Effector memory CD4-positive, alpha-beta T cell (primary cell): ENCODE data around the gene MUC13.
A peak's percentile ranks its signal among the peaks of the same experiment; 100 is the strongest.

Source experiments
- DNase-seq, 3 donors: peaks; one replicate each; pipeline ENCODE4 v3.0.0-alpha.2; 2020
- H3K27ac ChIP-seq: 2 replicates; pipeline ENCODE4 v1.7.0; 2013; ENCODE audit warnings: mild to moderate bottlenecking, low read length, moderate library complexity; ENCODE audit not compliant: insufficient read depth, poor library complexity, severe bottlenecking
- H3K27me3 ChIP-seq: replicated peaks from 2 replicates; pipeline ENCODE4 v1.7.0; 2013; ENCODE audit warnings: mild to moderate bottlenecking, low read length; ENCODE audit not compliant: insufficient read depth, control insufficient read depth, poor library complexity, severe bottlenecking
- H3K36me3 ChIP-seq: 2 replicates; pipeline ENCODE4 v1.7.0; 2013; ENCODE audit warnings: mild to moderate bottlenecking, low read length, moderate library complexity; ENCODE audit not compliant: control insufficient read depth, insufficient read depth
- H3K4me1 ChIP-seq: 2 replicates; pipeline ENCODE4 v1.7.0; 2013; ENCODE audit warnings: low read length, mild to moderate bottlenecking; ENCODE audit not compliant: control insufficient read depth, insufficient read depth, poor library complexity, severe bottlenecking
- H3K4me3 ChIP-seq: 2 replicates; pipeline ENCODE4 v1.7.0; 2013; ENCODE audit warnings: low read length, low read depth, mild to moderate bottlenecking; ENCODE audit not compliant: insufficient read depth, poor library complexity, severe bottlenecking
- H3K9me3 ChIP-seq: 2 replicates; pipeline ENCODE4 v1.7.0; 2013; ENCODE audit warnings: mild to moderate bottlenecking, low read length, moderate library complexity; ENCODE audit not compliant: control insufficient read depth

Gene MUC13

GRCh38 chr3:124887177-124887931 is 47.2 kb downstream of the MUC13 start, which contains the start of gene ITGB5:
TSS of gene ITGB5 (minus strand) at chr3:124887365. CDS start at chr3:124887000, 365 bp downstream.
- H3K36me3 ChIP-seq, result no peaks in the 10 kb centered on the region
- DNase-seq, result no peak
- peaks cover 5% of the 10 kb centered on the region for H3K4me1 ChIP-seq
- peak within 1 kb of the TSS; percentile 67 for H3K4me3 ChIP-seq
- no peak within 1 kb of the TSS for H3K27ac ChIP-seq
- no peaks in the 10 kb centered on the region for H3K9me3 ChIP-seq
- peaks cover 11% of the 10 kb centered on the region for H3K27me3 ChIP-seq

DNA sequence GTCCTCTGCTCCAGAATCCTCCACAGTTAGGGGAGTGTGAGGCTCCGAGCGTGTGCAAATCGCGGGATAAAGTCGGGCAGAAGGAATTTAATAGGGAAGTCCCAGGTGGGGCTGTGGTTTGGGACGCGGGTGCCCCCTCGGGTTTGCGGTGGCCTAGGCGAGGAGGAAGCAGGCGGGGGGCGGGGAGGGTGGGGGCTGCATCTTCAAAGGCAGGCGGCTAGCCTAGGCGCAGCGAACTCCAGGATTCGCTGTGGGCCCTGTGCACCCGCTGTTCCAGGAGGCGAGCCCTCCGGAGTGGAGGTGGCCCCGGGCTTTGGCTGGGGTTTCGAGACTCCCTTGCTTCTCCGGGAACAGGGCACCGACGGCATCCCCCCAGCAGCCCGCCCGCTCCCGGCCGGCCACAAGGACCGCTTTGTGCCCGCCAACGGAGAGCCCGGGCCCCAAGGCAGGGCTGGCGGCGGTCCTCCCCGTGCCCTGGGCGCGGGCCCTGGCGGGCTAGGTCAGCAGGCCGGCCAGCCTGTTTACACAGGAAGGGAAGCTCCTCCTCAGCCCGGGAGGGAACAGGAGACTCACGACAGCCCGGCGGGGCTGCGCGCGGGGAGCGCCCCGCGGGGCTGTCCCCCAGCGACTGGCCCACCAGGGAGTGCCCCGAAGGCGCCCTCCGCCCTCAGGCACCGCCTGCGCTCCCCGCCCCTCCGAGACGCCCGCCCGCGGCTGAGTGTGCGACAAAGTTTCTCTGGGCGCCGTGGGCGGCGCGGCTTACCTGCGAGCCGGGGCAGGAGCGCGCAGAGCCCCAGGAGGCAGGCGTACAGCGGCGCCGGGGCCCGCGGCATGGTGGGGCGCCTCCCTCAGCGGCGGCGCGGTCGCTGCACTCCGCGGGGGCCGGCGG is 48.1 kb downstream of the MUC13 start:
- peaks cover 11% of the 10 kb centered on the region for H3K27me3 ChIP-seq
- peaks cover 5% of the 10 kb centered on the region for H3K4me1 ChIP-seq
- no peak overlapping the region for H3K27ac ChIP-seq
- no peaks in the 10 kb centered on the region for H3K36me3 ChIP-seq
- DNase-seq, result no peak
- no peaks in the 10 kb centered on the region for H3K9me3 ChIP-seq
- peak overlapping the region; percentile 41 for H3K4me3 ChIP-seq

- no peaks in the 10 kb centered on the region for H3K36me3 ChIP-seq
- H3K4me3 ChIP-seq, result no peak overlapping the region
- no peak overlapping the region for H3K27ac ChIP-seq
- no peaks in the 10 kb centered on the region for H3K9me3 ChIP-seq
- DNase-seq, result no peak
- peaks cover 5% of the 10 kb centered on the region for H3K4me1 ChIP-seq
- H3K27me3 ChIP-seq, result peaks cover 11% of the 10 kb centered on the region
Measured at GRCh38 chr3:124885466-124886167, 48.9 kb downstream of the MUC13 start.

DNA sequence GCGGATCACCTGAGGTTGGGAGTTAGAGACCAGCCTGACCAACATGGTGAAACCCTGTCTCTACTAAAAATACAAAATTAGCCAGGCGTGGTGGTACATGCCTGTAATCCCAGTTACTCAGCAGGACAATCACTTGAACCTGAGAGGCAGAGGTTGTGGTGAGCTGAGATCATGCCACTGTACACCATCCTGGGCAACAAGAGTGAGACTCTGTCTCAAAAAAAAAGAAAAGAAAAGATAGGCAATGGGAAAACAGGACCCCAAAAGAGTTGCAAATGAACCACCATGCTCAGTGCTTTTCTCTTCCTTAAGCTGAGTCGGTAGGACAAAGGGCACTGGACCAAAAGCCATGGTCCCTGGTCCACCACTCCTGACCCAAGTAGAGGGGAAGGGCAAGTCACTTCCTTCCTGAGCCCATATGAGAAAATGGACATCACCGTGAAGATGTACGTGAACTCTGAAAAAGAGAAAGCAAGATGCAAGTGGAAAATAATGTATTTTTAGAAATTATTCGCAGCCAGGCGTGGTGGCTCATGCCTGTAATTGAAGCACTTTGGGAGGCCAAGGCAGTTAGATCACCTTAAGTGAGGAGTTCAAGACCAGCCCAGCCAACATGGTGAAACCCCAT is 50.0 kb downstream of the MUC13 start:
- peaks cover 5% of the 10 kb centered on the region for H3K4me1 ChIP-seq

DNA sequence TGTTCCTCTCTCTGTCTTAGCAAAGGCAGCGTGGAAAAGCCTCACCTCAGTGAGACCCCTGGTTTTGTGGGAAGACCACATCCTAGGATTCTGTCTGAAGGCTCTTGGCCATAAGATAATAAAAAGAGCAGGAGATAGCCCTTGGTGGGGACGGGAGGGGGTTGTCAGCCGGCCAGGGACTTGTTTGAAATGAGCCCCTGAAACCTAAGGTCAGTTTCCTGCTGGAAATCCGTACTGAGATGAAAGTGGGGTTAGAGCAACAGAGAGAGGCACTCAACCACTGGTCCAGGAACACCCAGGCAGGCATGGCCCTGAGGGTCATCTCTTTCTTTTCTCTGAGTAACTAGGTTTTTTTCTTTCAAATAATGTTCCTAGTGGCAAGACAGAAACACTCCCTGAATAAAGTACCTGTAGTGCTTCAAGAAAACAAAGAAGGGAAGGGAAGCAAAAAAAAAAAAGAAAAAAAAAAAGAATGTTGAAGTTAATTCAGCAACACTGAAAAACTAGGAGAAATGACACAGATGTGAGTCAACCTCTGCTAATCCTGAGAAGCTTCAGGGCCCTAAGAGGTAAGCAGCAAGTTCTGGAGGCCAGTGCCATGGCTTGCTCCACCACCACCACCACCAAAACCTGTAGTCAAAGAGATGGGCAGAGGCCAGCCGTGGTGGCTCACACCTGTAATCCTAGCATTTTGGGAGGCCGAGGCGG is 50.6 kb downstream of the MUC13 start:
- Histone ChIP-seq H3K27ac (no peak overlapping the region), H3K4me3 (no peak overlapping the region), H3K36me3 (no peaks in the 10 kb centered on the region), H3K4me1 (peaks cover 5% of the 10 kb centered on the region), H3K9me3 (no peaks in the 10 kb centered on the region), H3K27me3 (peaks cover 11% of the 10 kb centered on the region)
- DNase-seq, result no peak

More for the DNA sequence above, 50.0 kb downstream of the MUC13 start:
- Histone ChIP-seq H3K9me3 (no peaks in the 10 kb centered on the region), H3K36me3 (no peaks in the 10 kb centered on the region), H3K4me3 (no peak overlapping the region), H3K27ac (no peak overlapping the region), H3K27me3 (peaks cover 11% of the 10 kb centered on the region)
- no peak for DNase-seq

DNA sequence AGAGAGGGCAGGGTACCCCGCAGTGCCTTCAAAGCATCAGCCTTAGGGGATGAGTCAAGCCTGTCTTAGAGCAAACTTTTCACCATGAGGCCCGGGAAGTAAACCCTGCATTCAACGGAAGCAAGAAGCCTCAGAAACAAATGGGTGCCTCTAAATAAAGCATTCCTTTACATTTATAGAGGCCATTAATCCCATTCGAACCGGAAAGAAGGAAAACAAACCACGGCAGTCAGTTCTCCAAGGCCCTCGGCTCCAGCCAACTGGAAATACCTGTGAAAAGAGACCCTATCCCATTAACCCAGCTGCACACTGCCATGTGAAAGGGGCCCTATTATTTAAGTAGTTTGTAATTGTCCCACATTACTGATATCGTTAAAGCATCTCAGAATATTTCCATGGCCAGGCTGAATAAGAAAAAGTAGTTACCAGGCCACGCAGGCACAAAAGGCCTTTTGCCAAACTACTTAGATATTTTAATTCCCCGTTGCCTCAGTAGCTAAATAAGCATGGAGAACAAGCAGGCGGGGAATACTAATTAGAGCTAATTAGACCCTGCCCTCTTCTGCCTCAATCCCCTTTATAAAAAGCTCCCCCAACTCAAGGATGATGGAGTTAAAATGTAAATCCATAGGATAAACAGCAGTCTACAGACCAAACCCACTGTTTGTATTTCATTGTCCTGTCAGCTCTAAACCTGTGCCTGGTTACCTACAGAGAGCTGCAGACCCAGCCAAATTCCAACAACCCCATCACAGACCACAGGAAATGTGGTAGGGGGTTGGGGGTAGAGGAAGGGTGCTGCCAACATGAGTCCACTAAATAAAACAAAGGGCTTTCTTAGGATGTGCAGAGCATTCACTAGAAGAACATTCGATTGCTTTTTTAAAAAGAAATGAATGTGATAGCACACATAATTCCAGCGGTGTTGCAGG is 51.5 kb downstream of the MUC13 start:
- no peak for DNase-seq
- H3K27ac ChIP-seq, result no peak overlapping the region
- H3K36me3 ChIP-seq, result no peaks in the 10 kb centered on the region
- H3K4me3 ChIP-seq, result no peak overlapping the region
- H3K9me3 ChIP-seq, result no peaks in the 10 kb centered on the region
- peaks cover 11% of the 10 kb centered on the region for H3K27me3 ChIP-seq
- H3K4me1 ChIP-seq, result peaks cover 5% of the 10 kb centered on the region

GRCh38 chr3:124881976-124882697 is 52.4 kb downstream of the MUC13 start:
- no peak overlapping the region for H3K4me3 ChIP-seq
- H3K9me3 ChIP-seq, result no peaks in the 10 kb centered on the region
- H3K27ac ChIP-seq, result no peak overlapping the region
- H3K27me3 ChIP-seq, result peaks cover 11% of the 10 kb centered on the region
- DNase-seq, result no peak
- H3K36me3 ChIP-seq, result no peaks in the 10 kb centered on the region
- H3K4me1 ChIP-seq, result peaks cover 5% of the 10 kb centered on the region

- Histone ChIP-seq H3K4me1 (no peaks in the 10 kb centered on the region), H3K4me3 (no peak overlapping the region)
Measured at GRCh38 chr3:124879337-124879680, 55.2 kb downstream of the MUC13 start.

More at GRCh38 chr3:124879337-124879680, 55.2 kb downstream of the MUC13 start:
- H3K9me3 ChIP-seq, result no peaks in the 10 kb centered on the region
- H3K27ac ChIP-seq, result no peak overlapping the region
- DNase-seq, result no peak
- no peaks in the 10 kb centered on the region for H3K27me3 ChIP-seq
- H3K36me3 ChIP-seq, result no peaks in the 10 kb centered on the region
